ENCODE results near the gene AKIRIN1.
"Not testable (repeated sequence)": the region's sequence is repeated elsewhere in the genome, so short reads cannot be mapped to it uniquely, and the experiment has no call there.

AKIRIN1 gene

GRCh38 chr1:38973659-38974437, 17.2 kb upstream of the AKIRIN1 start:
- Histone ChIP-seq H3K9ac (ENCODE audit: low read length) (no peak overlapping the region), H3K9me3 (ENCODE audit: control insufficient read depth, low read length) (peaks cover 3% of the 10 kb centered on the region), H3K27me3 (replicated peaks; ENCODE audit: control insufficient read depth, insufficient read depth, low read length) (no peaks in the 10 kb centered on the region), H3K36me3 (ENCODE audit: control insufficient read depth, insufficient read depth, low read length, severe bottlenecking) (no peaks in the 10 kb centered on the region), H3K4me3 (ENCODE audit: low read length) (no peak overlapping the region), H3K4me1 (ENCODE audit: control insufficient read depth, insufficient read depth, low read length) (no peaks in the 10 kb centered on the region)
- DNase-seq (ENCODE audit: low read depth), result no peak

- H3K9ac ChIP-seq (ENCODE audit: low read length); H3K9me3 ChIP-seq (ENCODE audit: control insufficient read depth, low read length); H3K4me3 ChIP-seq (ENCODE audit: low read length); H3K4me1 ChIP-seq (ENCODE audit: control insufficient read depth, insufficient read depth, low read length); H3K36me3 ChIP-seq (ENCODE audit: control insufficient read depth, insufficient read depth, low read length, severe bottlenecking); DNase-seq (ENCODE audit: low read depth); H3K27me3 ChIP-seq (replicated peaks; ENCODE audit: control insufficient read depth, insufficient read depth, low read length): not testable (repeated sequence)
Measured at GRCh38 chr1:38977399-38978244, 13.5 kb upstream of the AKIRIN1 start.

- DNase-seq (ENCODE audit: low read depth); H3K36me3 ChIP-seq (ENCODE audit: control insufficient read depth, insufficient read depth, low read length, severe bottlenecking); H3K4me1 ChIP-seq (ENCODE audit: control insufficient read depth, insufficient read depth, low read length); H3K4me3 ChIP-seq (ENCODE audit: low read length); H3K9ac ChIP-seq (ENCODE audit: low read length); H3K9me3 ChIP-seq (ENCODE audit: control insufficient read depth, low read length); H3K27me3 ChIP-seq (replicated peaks; ENCODE audit: control insufficient read depth, insufficient read depth, low read length): not testable (repeated sequence)
Measured at GRCh38 chr1:38978245-38978542, 12.9 kb upstream of the AKIRIN1 start.

GRCh38 chr1:38979380-38979779, 11.7 kb upstream of the AKIRIN1 start:
- not testable (repeated sequence) for H3K27me3 ChIP-seq (replicated peaks; ENCODE audit: control insufficient read depth, insufficient read depth, low read length); H3K4me3 ChIP-seq (ENCODE audit: low read length)

GRCh38 chr1:38989979-38990378, 1.1 kb upstream of the AKIRIN1 start:
- no peak for DNase-seq (ENCODE audit: low read depth)
- H3K4me3 ChIP-seq (ENCODE audit: low read length), result peak overlapping the region; percentile 82
- H3K9me3 ChIP-seq (ENCODE audit: control insufficient read depth, low read length), result no peaks in the 10 kb centered on the region
- peak overlapping the region; percentile 83 for H3K9ac ChIP-seq (ENCODE audit: low read length)
- H3K36me3 ChIP-seq (ENCODE audit: control insufficient read depth, insufficient read depth, low read length, severe bottlenecking), result peaks cover 10% of the 10 kb centered on the region
- H3K4me1 ChIP-seq (ENCODE audit: control insufficient read depth, insufficient read depth, low read length), result peaks cover 27% of the 10 kb centered on the region
- H3K27me3 ChIP-seq (replicated peaks; ENCODE audit: control insufficient read depth, insufficient read depth, low read length), result no peaks in the 10 kb centered on the region

More at GRCh38 chr1:38979380-38979779, 11.7 kb upstream of the AKIRIN1 start:
- not testable (repeated sequence) for H3K4me1 ChIP-seq (ENCODE audit: control insufficient read depth, insufficient read depth, low read length); H3K9me3 ChIP-seq (ENCODE audit: control insufficient read depth, low read length); H3K36me3 ChIP-seq (ENCODE audit: control insufficient read depth, insufficient read depth, low read length, severe bottlenecking); DNase-seq (ENCODE audit: low read depth); H3K9ac ChIP-seq (ENCODE audit: low read length)

- no peaks in the 10 kb centered on the region for H3K27me3 ChIP-seq (replicated peaks; ENCODE audit: control insufficient read depth, insufficient read depth, low read length)
- H3K9me3 ChIP-seq (ENCODE audit: control insufficient read depth, low read length), result no peaks in the 10 kb centered on the region
- peaks cover 31% of the 10 kb centered on the region for H3K4me1 ChIP-seq (ENCODE audit: control insufficient read depth, insufficient read depth, low read length)
- peaks cover 14% of the 10 kb centered on the region for H3K36me3 ChIP-seq (ENCODE audit: control insufficient read depth, insufficient read depth, low read length, severe bottlenecking)
- peak overlapping the region; percentile 82 for H3K4me3 ChIP-seq (ENCODE audit: low read length)
- H3K9ac ChIP-seq (ENCODE audit: low read length), result peak overlapping the region; percentile 83
- peak; percentile 43 for DNase-seq (ENCODE audit: low read depth)
Measured at GRCh38 chr1:38990386-38990737, 714 bp upstream of the AKIRIN1 start.

GRCh38 chr1:38991638-38992411, 749 bp downstream of the AKIRIN1 start:
- peak; percentile 71 for DNase-seq (ENCODE audit: low read depth)
- peaks cover 28% of the 10 kb centered on the region for H3K36me3 ChIP-seq (ENCODE audit: control insufficient read depth, insufficient read depth, low read length, severe bottlenecking)
- no peaks in the 10 kb centered on the region for H3K9me3 ChIP-seq (ENCODE audit: control insufficient read depth, low read length)
- no peaks in the 10 kb centered on the region for H3K27me3 ChIP-seq (replicated peaks; ENCODE audit: control insufficient read depth, insufficient read depth, low read length)
- peak overlapping the region; percentile 95 for H3K9ac ChIP-seq (ENCODE audit: low read length)
- peak overlapping the region; percentile 94 for H3K4me3 ChIP-seq (ENCODE audit: low read length)
- peaks cover 31% of the 10 kb centered on the region for H3K4me1 ChIP-seq (ENCODE audit: control insufficient read depth, insufficient read depth, low read length)

DNA sequence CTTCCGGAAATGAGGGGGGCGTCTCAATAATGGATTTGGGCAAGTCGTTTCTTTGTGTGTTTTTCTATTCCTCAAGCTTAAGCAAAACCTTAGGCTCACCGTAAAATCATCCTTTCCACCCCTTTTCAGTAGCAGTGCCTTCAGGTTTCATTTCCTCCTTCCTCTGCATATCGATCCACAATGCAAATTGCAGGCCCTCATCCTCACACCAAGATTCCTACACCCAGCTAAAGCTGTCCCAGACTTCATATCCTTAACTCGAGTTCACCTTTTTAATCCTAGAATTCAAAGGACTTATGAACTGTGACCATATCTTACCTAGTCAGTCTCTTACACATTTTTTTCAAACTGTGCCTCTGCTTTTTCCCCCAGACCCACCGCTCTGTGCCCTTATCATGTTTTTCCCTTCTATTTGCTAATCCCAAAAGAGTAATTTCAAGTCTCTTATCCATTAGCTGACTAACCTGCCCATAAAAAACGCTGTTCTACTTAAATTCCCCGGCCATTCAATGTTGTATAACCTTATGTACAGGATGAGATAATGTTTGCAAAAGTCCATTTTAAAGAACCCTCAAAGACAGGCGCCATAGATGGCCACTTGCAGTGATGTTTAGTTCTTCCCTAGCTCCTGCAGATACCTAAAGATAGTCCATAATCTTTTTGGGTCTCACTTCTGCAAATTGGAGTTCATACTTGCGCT, 1.5 kb downstream of the AKIRIN1 start:
- Histone ChIP-seq H3K27me3 (replicated peaks; ENCODE audit: control insufficient read depth, insufficient read depth, low read length) (no peaks in the 10 kb centered on the region), H3K9me3 (ENCODE audit: control insufficient read depth, low read length) (no peaks in the 10 kb centered on the region), H3K4me3 (ENCODE audit: low read length) (peak overlapping the region; percentile 94), H3K4me1 (ENCODE audit: control insufficient read depth, insufficient read depth, low read length) (peaks cover 38% of the 10 kb centered on the region), H3K36me3 (ENCODE audit: control insufficient read depth, insufficient read depth, low read length, severe bottlenecking) (peaks cover 29% of the 10 kb centered on the region), H3K9ac (ENCODE audit: low read length) (peak overlapping the region; percentile 95)
- no peak for DNase-seq (ENCODE audit: low read depth)

DNA sequence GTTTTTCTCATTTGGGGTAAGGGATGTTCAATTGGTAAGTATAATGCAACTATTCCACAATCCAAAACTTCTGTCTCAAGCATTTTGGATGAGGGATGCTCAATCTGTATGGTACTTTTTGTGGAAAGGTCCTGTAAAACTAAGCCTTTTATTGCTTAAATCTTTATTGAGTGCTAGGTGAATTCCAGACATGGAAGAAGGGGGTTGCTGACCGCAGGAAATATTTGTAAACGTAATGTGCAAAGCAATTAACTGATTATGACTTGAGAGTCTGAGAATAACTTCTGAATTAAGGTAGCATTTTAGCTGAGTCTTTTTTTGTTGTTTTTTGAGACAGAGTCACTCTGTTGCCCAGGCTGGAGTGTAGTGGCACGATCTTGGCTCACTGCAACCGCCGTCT, 3.1 kb downstream of the AKIRIN1 start:
- H3K4me3 ChIP-seq (ENCODE audit: low read length), result no peak overlapping the region
- no peaks in the 10 kb centered on the region for H3K27me3 ChIP-seq (replicated peaks; ENCODE audit: control insufficient read depth, insufficient read depth, low read length)
- H3K9ac ChIP-seq (ENCODE audit: low read length), result no peak overlapping the region
- peaks cover 46% of the 10 kb centered on the region for H3K4me1 ChIP-seq (ENCODE audit: control insufficient read depth, insufficient read depth, low read length)
- H3K36me3 ChIP-seq (ENCODE audit: control insufficient read depth, insufficient read depth, low read length, severe bottlenecking), result peaks cover 43% of the 10 kb centered on the region
- no peak for DNase-seq (ENCODE audit: low read depth)
- no peaks in the 10 kb centered on the region for H3K9me3 ChIP-seq (ENCODE audit: control insufficient read depth, low read length)

DNA sequence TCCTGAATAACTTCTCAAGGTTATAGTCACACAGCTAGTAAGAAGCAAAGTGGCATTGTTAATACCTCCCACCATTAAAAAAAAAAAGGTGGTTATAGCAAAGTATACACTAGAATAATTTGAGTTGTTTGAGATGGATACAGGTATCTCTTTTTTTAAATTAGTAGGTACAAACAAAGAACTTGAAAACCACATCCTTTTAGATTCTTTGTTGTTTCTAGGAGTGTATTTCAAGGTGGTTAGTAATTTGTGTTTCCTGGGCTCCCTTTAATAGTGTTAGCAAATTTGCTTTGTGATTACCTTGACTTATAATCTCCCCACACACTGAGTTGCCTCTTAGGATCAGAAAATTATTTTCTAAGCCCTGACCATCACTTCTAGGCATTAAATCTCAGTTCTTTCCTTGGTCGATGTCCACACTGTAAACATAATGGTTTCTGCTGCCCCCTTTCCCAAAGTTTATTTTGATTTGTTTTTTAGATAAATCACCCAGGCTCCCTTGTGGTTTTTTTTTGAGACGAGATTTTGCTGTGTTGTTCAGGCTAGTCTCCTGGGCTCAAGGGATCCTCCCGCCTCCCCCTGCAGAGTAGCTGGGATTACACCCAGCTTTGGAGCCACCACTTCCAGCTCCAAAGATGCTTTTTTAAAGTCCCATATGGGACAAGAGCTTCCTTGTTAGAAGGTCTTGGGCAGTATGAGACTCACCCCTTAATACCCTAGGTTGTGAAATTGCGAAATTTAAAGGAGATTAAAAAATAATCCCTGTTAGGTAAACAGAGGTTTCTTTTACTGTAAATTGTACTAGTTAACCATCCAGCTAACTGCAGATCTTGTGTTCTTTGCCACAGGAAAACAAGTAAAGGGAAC, 6.2 kb downstream of the AKIRIN1 start:
- no peaks in the 10 kb centered on the region for H3K27me3 ChIP-seq (replicated peaks; ENCODE audit: control insufficient read depth, insufficient read depth, low read length)
- peaks cover 73% of the 10 kb centered on the region for H3K36me3 ChIP-seq (ENCODE audit: control insufficient read depth, insufficient read depth, low read length, severe bottlenecking)
- peaks cover 48% of the 10 kb centered on the region for H3K4me1 ChIP-seq (ENCODE audit: control insufficient read depth, insufficient read depth, low read length)
- no peaks in the 10 kb centered on the region for H3K9me3 ChIP-seq (ENCODE audit: control insufficient read depth, low read length)
- peak overlapping the region; percentile 61 for H3K4me3 ChIP-seq (ENCODE audit: low read length)
- peak overlapping the region; percentile 54 for H3K9ac ChIP-seq (ENCODE audit: low read length)
- peak; percentile 8 for DNase-seq (ENCODE audit: low read depth)

All from adipocyte (in vitro differentiated cells).